Right renal pelvis (tissue), 4 donors: ENCODE results near the gene ERGIC3. TPM values are rescaled to one million over a fixed set of nuclear protein-coding genes. Genes with fewer than 3 reads are reported as not detected.

ENCODE experiments used
- DNase-seq, 4 donors: peaks; one replicate each; pipeline ENCODE4 v3.0.0-alpha.2; 2013; ENCODE audit warnings: low read depth in 4 of 4, low spot score in 3 of 4, missing footprints in 1 of 4
- polyA plus RNA-seq, 4 donors: library from polyadenylated mRNA; unstranded; fragments of 120-200 nt; gene quantifications; one replicate each; pipeline ENCODE4 v1.2.1, GENCODE V29; 2013; ENCODE audit not compliant: insufficient read length in 4 of 4

ERGIC3 gene
- polyA plus RNA-seq, 4 donors, result 325 to 362 (median 334) TPM

DNA sequence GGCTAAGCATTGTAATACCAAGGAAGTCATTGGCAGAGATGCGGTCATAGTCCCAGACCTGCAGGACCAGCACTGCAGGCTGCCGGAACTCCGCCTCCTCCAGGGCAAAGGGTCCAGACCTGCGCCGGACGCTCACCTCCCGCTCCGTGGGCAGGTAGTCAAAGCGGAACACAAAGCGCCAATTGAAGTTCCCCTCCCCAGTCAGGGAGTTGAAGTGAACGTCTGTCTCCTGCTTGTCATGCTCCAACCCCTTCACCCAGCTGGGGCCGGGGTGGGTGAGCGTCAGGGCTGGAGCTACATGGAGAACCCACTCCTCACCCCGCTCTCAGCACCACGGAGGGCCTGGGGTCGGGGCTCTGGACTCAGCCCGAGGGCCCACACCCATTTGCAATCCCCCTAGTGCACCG lies 18.2 kb downstream of the ERGIC3 start:
- no peak for DNase-seq

DNA sequence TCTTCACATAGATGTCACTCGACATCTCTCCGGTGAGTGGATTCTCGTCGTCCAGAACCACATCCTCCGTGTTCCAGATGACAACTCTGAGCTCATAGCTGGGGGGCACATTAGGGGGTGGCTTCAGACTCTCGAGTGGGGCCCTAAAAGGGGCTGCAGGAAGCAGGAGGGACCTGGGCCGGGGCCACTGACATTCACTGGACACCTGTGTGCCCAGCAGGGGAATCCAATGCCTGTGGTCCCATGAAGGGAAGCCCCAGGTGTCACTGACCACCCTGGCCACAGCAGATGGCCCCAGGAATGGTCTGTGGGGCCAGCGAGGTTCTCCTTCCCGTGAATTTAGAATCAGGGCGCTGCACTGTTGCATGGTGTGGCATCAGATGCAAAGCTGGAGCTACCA lies 18.7 kb downstream of the ERGIC3 start:
- DNase-seq, result no peak

DNA sequence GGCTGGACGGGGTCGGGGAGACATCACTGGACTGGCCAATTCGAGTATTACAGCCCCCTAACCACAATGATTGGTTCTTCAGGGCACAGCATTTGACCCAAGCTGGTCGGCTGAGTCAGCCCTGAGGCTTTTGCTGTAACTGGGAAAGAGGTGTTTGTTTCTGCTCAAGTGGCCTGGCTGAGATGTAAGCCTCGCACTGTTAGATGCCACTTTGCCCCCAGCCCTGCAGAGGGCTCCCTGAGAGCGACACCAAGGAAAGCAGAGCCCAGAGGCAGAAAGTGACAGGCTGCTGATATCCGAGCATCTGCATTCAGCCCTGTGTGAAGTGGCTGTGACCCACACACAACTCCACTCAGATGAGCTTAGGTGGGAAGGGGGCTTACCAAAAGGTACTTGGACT lies 19.4 kb downstream of the ERGIC3 start:
- no peak for DNase-seq

DNA sequence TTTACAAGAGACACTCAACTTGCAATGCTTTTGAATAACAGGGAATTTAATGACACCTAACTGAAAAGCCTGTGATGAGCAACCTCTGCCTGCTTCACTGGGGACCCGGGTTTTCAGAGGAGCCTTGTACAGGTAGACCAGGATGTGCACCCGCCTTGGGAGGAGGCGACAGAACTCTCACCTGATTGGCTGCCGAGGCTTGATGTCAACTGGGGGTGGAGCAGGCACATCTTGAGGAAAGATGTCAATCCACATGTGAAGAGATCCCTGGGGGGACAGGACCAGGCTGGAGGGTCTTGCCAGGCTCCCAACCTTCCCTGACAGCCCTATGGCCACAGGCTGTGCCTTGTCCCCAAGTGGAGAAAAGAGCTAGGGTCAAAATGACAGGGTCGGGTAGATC lies 19.8 kb downstream of the ERGIC3 start:
- no peak for DNase-seq

DNA sequence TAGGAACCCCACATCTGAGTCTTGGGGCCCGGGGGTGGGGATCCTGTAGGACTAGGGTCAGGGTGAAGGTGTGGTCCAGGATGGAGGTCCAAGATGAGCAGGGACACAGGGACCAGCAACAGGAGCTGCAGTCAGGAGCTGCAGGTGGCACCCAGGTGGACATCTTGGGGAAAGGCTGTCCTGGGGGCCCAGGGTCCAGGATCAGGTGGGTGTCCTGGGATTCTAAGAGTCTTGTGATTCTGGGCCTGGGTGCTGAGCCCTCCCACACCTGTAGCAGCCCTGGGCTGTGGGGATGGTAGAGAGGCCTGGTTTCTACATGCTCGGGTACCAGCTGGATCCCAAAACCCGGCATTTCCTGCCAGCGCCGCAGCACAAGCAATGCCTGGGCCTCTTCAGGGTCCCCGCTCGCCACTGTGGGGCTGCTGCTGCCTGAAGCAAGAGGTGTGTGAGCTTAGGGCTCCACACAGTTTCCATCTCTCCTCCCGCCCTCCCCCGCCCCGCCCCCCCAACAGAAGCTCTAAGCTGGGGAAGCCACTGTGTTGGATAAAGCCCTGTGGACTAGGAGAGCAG lies 20.7 kb downstream of the ERGIC3 start:
- DNase-seq, result no peak

DNA sequence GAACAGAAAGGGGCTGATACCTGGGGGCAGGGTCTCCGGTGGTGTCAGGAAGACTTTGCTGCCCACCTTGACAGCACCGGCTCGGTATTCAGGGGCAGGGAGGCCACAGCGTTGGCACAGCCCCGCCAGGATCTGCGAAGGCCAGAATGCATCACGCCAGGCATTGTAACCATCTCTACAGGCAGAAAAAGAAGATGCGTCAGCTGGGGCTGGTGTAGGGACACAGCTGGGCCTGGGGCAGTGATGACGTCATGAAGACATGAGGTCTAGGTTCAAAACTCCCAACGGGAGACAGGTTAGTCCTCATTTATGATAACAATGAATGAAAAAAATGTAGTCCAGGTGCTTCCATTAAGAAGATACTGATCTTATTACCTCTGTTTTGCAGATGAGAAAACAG lies 22.0 kb downstream of the ERGIC3 start:
- no peak for DNase-seq

DNA sequence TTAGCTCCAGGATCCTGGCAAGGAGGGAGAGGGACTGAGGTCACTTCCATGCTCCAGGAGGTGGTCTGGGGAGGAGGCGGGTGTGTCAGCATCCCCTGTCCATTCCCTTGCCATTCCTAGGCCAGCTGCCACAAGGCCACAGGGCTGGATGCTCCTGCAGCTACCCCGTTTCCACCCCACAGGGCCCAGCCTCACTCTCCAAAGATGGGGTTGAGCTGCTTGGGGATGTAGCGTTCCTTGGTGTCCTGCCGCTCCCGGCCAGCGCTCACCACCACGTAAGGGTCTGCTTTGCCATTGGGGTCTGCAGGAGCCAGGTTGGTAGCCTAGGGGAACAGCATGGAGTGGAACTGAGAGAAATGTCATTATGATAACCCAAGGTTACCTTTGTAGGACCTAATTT lies 23.0 kb downstream of the ERGIC3 start:
- DNase-seq, result no peak

DNA sequence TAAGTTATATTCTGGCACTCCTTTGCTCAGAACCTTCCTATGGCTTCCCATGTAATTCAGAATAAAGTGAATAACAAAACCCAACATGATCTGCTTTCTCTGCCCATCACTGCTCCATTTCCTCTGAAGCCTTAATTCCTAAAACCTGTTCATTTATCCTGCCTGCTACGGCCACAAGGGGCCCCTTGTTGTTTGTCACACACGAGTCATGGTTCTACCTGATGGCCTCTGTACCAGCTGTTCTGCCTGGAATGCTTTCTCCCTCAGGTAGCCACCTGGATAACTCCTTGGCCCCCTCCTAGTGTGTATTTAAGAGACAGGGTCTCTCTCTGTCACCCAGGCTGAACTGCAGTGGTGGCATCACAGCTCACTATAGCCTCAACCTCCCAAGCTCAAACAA lies 26.8 kb downstream of the ERGIC3 start:
- no peak for DNase-seq

DNA sequence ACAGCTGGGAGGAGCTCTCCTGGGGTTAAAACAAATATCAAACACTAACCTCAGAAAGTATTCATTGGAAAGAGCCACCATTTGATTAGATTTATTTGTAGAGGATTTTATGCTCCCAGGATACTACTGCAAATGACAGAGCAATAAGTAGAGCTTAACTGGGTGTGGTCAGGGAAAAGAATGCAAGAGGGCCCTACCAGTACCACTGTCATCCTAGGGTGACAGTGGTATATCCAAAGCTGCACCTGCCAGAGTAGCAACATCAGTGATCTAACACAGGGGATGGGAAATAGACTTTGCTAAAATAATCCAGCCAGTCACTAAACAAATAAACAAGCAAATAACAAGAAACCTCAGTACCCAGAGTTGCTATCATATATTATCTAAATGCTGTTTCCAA lies 29.7 kb downstream of the ERGIC3 start:
- no peak for DNase-seq

DNA sequence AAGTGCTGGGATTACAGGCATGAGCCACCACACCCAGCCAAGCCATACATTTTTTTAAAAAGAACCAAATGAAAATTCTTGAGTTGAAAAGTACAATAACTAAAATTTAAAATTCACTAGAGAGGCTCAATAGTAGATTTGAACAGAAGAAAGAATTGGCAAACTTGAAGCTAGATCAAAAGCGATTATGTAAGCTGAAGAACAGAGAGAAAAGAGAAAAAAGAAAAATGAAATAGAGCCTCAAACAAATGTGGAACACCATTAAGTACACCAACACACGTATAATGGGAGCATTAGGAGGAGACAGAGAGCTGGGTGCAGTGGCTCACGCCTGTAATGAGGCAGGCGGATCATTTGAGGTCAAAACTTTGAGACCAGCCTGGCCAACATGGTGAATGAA lies 31.0 kb downstream of the ERGIC3 start:
- no peak for DNase-seq

DNA sequence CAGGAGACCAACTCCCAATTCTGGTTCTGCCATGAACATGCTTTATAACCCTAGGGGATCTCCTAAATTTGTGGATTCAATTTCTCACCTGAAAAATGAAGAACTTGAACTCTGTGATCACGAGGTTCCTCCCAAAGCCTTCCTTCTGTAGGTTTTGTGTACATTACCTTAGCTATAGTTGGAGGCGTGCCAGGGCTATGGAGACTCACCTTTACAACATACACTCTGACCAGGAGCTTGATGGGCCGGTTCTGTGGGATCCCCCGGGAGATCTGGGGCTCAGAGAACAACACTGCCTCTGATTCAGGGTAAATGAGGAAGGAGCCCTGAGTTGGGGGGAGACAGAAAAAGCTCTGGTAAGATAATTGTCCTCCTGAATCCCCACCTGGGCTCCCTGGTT lies 34.1 kb downstream of the ERGIC3 start:
- DNase-seq, result no peak

DNA sequence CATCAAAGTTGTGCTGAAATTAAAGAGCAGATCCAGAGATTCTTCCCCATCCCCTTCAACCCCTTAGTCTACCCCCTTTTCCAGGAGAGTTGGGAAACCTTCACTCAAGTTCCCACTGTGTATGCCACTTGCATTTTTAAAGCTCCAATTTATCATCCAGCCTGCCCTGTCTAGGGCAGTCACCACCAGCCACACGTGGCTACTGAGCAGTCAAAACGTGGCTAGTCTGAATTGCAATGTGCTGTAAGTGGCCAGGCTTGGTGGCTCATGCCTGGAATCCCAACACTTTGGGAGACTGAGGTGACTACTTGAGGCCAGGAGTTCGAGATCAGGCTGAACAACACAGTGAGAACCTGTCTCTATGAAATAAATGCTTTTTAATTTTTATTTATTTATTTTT lies 34.9 kb downstream of the ERGIC3 start:
- no peak for DNase-seq

DNA sequence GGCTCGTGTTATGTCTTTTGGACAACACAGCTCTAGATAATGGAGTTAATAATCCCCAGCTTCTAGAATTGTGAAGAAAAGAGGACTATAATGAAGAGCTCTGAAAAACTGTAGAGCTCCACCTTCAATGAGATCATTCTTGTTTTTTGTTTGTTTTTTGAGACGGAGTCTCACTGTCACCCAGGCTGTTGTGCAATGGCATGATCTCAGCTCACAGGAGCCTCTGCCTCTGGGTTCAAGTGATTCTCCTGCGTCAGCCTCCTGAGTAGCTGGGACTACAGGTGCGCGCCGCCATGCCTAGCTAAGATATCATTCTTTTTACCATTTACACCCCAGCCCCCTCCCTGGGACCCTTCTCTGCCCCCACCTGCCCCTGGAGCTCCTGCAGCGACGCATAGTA lies 36.6 kb downstream of the ERGIC3 start:
- no peak for DNase-seq

DNA sequence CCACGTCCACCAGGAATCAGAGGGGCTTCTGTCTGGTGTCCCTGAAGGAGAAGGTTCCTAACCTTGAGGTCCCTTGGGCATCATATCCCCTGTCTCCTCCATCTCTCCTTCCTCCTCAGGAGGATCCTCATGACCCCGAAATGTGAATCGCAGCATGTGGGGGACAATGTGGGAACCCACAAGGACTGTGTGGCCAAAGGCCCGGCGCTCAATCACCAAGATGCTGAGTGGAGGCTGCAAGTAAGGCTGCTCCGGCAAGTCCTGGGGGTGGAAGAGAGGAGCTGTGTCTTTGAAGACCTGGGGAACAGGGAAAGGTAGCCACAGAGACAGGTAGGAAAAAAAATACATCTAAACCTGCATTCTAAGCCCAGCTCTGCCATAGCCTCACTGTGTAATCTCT lies 37.3 kb downstream of the ERGIC3 start:
- DNase-seq, result no peak

DNA sequence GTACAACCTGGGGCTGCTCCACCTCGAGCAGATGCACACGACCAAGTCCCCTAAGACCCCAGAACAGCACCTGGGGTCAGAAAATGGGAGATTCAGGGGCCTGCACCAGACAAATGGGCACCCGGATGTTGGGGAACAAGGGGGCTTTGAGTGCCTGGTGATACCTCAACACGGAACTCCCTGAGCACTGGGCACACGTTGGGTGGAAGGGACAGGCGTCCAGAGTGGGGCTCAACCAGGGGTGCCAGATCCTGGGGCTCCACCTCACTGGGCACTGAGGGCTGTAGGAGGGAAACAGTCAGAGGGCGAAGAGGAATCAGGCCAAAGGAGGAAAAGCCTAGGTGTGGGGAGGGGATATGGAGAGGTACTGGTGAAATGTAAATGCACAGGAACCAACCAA lies 40.3 kb downstream of the ERGIC3 start:
- DNase-seq, result no peak

DNA sequence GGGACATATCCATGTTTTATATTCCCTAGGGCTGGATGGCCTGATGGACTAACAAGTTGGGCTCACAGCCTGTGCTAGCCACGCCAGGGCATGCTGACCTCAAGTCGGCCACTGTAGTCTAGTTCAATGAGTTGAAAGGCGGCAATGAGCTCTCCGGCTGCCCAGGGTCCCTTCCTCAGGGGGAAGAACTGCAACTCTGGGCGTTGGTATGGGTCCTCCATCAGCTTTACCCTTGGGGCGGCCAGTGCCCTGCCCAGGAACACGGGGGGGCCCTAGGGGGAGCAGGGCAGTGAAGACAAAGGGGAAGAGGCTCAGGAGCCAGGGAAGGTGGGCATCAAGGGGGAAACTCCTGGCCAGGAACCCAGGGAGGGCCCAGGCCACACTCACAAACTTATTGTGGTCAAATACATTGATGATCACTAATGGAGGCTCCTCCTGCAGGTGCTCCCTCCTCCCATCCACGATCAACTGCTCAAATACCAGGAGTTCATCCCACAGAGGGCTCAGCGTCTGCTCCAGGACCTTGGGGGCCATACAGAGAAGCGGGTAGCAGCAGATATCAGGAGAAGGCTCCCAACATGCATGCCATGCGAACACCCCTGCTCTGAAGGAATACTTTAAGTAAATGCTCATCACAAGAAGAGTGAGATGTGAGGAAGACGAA lies 41.0 kb downstream of the ERGIC3 start:
- no peak for DNase-seq

DNA sequence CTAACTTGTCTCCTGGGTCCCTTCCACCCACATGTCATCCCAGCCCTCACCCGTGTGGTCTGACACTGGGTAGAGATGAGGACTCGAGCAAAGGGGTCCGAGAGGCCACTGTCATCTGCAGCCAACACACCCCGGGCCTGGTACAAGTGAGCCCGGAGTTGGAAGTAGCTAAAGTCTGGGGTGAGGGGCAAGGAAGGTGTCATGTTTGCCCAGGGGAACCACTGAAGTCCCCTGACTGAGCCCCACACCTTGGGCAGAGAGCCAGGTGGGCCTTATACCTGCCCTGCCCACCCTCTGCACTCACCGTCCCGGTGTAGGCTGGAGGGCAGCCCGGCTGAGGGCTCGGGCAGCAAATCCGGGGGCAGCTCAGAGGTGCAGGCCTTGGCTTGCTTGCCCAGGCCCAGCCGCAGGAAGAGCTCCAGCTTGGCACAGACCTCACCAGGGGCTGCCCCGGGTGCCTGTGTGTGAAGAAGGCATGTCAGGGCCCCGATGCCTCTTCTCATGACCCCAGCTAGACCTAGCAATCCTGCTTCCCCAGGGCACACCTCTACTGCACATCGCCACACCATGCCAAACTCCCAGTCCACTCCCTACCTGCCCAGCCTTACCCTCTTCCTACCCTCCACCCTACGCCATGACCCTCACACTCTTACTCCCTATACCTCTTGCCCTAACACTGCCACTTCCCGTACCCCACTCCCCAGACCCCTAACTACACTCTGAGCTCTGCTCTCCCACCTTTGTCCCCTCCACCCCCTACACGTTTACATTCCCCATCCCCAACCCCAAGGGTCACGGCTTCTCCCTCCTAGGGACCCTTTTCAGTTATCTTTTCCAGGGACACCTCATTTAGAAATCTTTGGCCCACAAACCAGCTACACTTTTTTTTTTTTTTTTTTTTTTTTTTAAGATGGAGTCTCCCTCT lies 42.0 kb downstream of the ERGIC3 start:
- no peak for DNase-seq

DNA sequence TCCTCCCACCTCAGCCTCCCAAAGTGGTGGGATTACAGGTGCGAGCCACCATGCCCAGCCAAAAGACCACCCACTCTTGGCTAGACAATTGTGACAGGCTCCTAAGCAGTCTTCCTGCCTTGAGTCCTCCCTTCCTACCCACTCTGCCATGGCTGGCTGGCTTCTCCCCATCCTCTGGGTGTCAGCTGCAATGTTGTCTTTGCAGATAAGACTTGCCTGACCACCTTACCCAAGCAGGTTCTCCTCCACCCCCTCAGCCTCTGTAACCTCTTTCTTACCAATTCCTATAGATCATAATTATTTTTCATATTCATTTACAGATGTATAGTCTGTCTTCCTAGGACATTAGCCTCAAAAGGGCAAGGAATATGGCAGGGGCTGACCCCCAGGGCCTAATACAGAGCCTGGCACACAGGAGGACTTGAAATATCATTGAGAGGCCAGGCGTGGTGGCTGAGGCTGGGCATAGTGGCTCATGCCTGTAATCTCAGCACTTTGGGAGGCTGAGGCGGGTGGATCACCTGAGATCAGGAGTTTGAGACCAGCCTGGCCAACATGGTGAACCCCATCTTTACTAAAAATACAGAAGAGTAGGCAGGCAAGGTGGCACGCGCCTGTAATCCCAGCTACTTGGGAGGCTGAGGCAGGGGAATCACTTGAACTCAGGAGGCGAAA lies 45.0 kb downstream of the ERGIC3 start:
- DNase-seq, result no peak

DNA sequence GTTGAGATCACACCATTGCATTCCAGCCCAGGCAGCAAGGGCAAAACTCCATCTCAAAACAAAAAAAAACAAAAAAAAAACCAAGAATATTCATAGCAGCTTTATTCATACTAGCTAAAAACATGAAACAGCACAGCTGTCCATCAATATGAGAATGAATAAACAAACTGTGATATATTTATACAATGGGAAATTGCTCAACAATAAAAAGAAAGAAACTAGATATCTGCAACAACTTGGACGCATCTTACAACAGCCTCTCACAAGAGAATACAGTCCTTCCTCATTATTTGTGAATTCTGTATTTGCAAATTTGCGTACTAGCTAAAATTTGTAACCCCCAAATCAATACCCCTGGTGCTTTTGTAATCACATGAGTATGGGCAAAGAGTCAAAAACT lies 45.6 kb downstream of the ERGIC3 start:
- DNase-seq, result no peak

DNA sequence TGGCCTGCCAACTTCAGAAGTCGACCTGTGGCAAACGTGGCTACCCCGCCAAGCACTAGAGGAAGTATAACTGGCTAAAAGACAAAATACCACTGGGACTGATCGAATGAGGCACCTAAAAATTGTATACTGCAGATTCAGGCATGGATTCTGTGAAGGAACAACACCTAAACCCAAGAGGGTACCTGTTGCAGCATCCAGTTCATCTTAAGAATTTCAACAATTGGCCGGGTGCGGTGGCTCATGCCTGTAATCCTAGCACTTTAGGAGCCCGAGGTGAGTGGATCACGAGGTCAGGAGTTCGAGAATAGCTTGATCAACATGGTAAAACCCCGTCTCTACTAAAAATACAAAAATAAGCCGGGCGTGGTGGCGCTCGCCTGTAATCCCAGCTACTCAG lies 46.5 kb downstream of the ERGIC3 start:
- DNase-seq, result no peak

DNA sequence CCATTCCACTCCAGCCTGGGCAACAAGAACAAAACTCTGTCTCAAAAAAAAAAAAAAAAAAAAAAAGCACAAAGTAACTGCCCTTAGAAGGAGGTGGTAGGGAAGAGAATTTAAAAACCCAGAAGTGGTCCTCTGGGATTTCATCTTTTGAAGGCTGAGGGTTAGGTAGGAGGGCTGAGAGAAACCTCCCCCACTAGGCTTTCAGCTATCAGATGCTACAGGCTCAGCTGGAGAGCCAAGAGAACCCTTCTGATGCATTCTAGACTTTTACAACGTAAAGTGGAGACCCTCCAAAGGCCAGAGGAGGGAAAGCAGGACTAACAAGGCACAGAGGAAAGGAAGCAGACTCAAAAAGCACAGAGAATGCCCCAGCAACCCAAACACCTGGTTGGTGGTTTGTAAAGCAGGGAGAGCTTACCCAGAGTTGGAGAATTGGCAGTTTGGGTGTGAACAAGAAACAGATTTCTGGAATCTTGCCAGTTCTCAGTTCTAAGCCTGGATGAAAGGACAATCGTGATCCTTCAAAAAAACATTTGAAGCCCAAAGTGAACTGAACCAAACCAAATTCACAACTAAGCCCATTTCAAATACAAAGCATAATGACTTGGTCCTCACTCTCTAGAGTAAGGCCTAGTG lies 50.6 kb downstream of the ERGIC3 start:
- no peak for DNase-seq
